ENCODE results near the gene PTP4A1. TPM values are rescaled to one million over a fixed set of nuclear protein-coding genes. Genes with fewer than 3 reads are reported as not detected.

PTP4A1 gene
- total RNA-seq, 2 donors from 2014 or later = 37.2 to 42.6 TPM

DNA sequence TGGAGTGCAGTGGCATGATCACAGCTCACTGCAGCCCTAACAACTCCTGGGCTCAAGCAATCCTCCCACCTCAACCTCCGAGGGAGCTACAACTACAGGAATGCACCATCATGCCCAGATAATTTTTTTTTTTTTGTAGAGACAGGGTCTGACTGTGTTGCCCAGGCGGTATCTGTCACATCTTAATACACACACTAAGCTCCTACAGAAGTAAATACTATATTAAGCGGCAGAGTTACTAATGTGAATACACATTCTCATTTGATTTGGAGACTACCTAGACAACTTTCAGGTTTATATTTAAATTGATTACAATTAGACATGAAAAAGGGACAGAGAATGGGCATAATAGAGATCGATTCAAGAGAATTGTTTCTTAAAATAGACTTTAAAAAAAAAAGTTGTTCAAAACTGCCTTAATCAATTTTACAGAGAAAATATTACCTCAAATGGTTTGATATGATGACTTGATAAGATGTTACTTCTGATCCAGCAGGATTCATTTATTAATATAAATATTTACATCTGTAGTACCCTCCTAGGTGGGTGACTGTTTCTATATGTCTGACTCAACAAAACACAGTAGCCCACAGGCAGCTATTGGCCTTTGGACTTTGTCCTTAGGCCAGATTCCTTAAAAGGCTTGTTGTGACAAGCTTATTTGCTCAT is 7.1 kb upstream of the PTP4A1 start:
- Histone ChIP-seq H3K9me3 (ENCODE audit: control insufficient read depth, low read length) (peaks cover 11% of the 10 kb centered on the region), H3K9ac (ENCODE audit: extremely low read depth, low read length, poor library complexity, severe bottlenecking) (no peak overlapping the region), H3K27ac (ENCODE audit: low read depth, low read length) (no peak overlapping the region), H3K4me3 (ENCODE audit: low read length) (no peak overlapping the region), H3K27me3 (ENCODE audit: control insufficient read depth, insufficient read depth, low read length, poor library complexity, severe bottlenecking) (peaks cover 71% of the 10 kb centered on the region), H3K4me1 (ENCODE audit: control insufficient read depth, insufficient read depth, low read length) (no peaks in the 10 kb centered on the region), H3K36me3 (ENCODE audit: control insufficient read depth, insufficient read depth, low read length) (no peaks in the 10 kb centered on the region)
- no peak for DNase-seq
- Mint-ChIP-seq H3K4me1 (no peaks in the 10 kb centered on the region), H3K27me3 (ENCODE audit: insufficient read depth) (peaks cover 66% of the 10 kb centered on the region), H3K9me3 (peaks cover 2% of the 10 kb centered on the region), H3K36me3 (ENCODE audit: low read depth) (no peaks in the 10 kb centered on the region), H3K27ac (no peak overlapping the region), H3K4me3 (no peak overlapping the region)
- 86 to 99% methylated on average over 1 to 3 of the region's 4 CpGs for WGBS, 2 experiments (ENCODE audit: insufficient coverage in 1 of 2, insufficient read length in 1 of 2)
- no peak for TF ChIP-seq CTCF (conservative IDR thresholded peaks at IDR 0.05)

GRCh38 chr6:63565727-63566596 is 6.3 kb upstream of the PTP4A1 start:
- H3K4me3 ChIP-seq (ENCODE audit: low read length) = no peak overlapping the region
- Mint-ChIP-seq H3K36me3 (ENCODE audit: low read depth) (no peaks in the 10 kb centered on the region), H3K4me1 (no peaks in the 10 kb centered on the region), H3K27me3 (ENCODE audit: insufficient read depth) (peaks cover 66% of the 10 kb centered on the region), H3K9me3 (peaks cover 2% of the 10 kb centered on the region), H3K27ac (no peak overlapping the region), H3K4me3 (no peak overlapping the region)
- WGBS, 2 experiments (ENCODE audit: insufficient coverage in 1 of 2, insufficient read length in 1 of 2) = 38 to 74% methylated on average over 2 to 4 of the region's 4 CpGs
- DNase-seq = no peak
- H3K4me1 ChIP-seq (ENCODE audit: control insufficient read depth, insufficient read depth, low read length) = no peaks in the 10 kb centered on the region
- H3K27ac ChIP-seq (ENCODE audit: low read depth, low read length) = no peak overlapping the region
- no peak for TF ChIP-seq CTCF (conservative IDR thresholded peaks at IDR 0.05)
- peaks cover 74% of the 10 kb centered on the region for H3K27me3 ChIP-seq (ENCODE audit: control insufficient read depth, insufficient read depth, low read length, poor library complexity, severe bottlenecking)
- H3K36me3 ChIP-seq (ENCODE audit: control insufficient read depth, insufficient read depth, low read length) = no peaks in the 10 kb centered on the region
- H3K9me3 ChIP-seq (ENCODE audit: control insufficient read depth, low read length) = peaks cover 11% of the 10 kb centered on the region
- H3K9ac ChIP-seq (ENCODE audit: extremely low read depth, low read length, poor library complexity, severe bottlenecking) = no peak overlapping the region

DNA sequence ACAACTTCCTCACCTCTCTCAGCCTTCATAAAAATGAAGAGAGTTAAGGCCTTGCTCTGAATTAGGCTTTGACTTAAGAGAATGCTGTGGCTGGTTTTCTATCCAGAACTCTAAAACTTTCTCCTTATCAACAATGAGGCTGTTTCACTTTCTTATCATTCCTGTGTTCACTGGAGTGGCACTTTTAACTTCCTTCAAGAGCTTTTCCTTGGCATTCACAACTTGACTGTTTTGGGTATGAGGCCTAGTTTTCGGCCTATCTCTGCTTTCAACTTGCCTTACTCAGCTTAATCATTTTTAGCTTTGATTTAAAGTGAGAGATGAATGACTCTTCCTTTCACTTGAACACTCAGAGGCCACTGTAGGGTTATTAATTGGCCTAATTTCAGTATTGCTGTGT is 4.3 kb upstream of the PTP4A1 start:
- H3K36me3 ChIP-seq (ENCODE audit: control insufficient read depth, insufficient read depth, low read length) = no peaks in the 10 kb centered on the region
- peaks cover 64% of the 10 kb centered on the region for H3K27me3 ChIP-seq (ENCODE audit: control insufficient read depth, insufficient read depth, low read length, poor library complexity, severe bottlenecking)
- Mint-ChIP-seq H3K27me3 (ENCODE audit: insufficient read depth) (peaks cover 71% of the 10 kb centered on the region), H3K27ac (no peak overlapping the region), H3K4me3 (no peak overlapping the region), H3K36me3 (ENCODE audit: low read depth) (no peaks in the 10 kb centered on the region), H3K9me3 (peaks cover 2% of the 10 kb centered on the region), H3K4me1 (peaks cover 6% of the 10 kb centered on the region)
- no peak overlapping the region for H3K27ac ChIP-seq (ENCODE audit: low read depth, low read length)
- TF ChIP-seq CTCF (conservative IDR thresholded peaks at IDR 0.05) = no peak
- H3K4me1 ChIP-seq (ENCODE audit: control insufficient read depth, insufficient read depth, low read length) = no peaks in the 10 kb centered on the region
- no peak overlapping the region for H3K9ac ChIP-seq (ENCODE audit: extremely low read depth, low read length, poor library complexity, severe bottlenecking)
- no peak for DNase-seq
- no peak overlapping the region for H3K4me3 ChIP-seq (ENCODE audit: low read length)
- 100% methylated on average over 1 of the region's 1 CpG; no CpG with 5 or more reads in 1 of the 2 experiments for WGBS, 2 experiments (ENCODE audit: insufficient coverage in 1 of 2, insufficient read length in 1 of 2)
- peaks cover 11% of the 10 kb centered on the region for H3K9me3 ChIP-seq (ENCODE audit: control insufficient read depth, low read length)

All from endodermal cell (in vitro differentiated cells).